ENCODE results near the gene MAP3K9. TPM values are rescaled to one million over a fixed set of nuclear protein-coding genes. Genes with fewer than 3 reads are reported as not detected.

The MAP3K9 gene
- total and polyA plus RNA-seq, 2 of the 8 experiments (the other 6 are each of a cell fraction or from before 2014, with no cell fraction given) = 9.8 to 24.7 TPM

- Histone ChIP-seq H3K23me2 (ENCODE audit: low read depth, low read length) (no peaks in the 10 kb centered on the region), H4K20me1 (replicated peaks in 1 of 2; ENCODE audit: control insufficient read depth in 1 of 2, insufficient read depth in 2 of 2, low read length in 2 of 2) (peaks cover 2 to 3% of the 10 kb centered on the region in 2 experiments), H4K5ac (ENCODE audit: insufficient read length, low read depth, low read length) (no peak overlapping the region), H2AFZ (ENCODE audit: low read length) (no peak overlapping the region), H3K79me1 (ENCODE audit: low read depth, low read length) (no peaks in the 10 kb centered on the region), H2BK20ac (ENCODE audit: low read length) (no peak overlapping the region), H4K91ac (replicated peaks; ENCODE audit: insufficient read length, low read length) (no peak overlapping the region), H3K9me3 (ENCODE audit: insufficient read depth in 2 of 2, low read depth in 1 of 2, low read length in 1 of 2) (no peaks in the 10 kb centered on the region), H3K4ac (replicated peaks; ENCODE audit: insufficient read length, low read depth, low read length) (no peak overlapping the region), H2BK12ac (ENCODE audit: low read depth, low read length) (no peak overlapping the region), H3K18ac (ENCODE audit: extremely low read depth, low read length) (no peak overlapping the region), H2AK5ac (ENCODE audit: low read depth, low read length) (no peak overlapping the region), H3K4me2 (ENCODE audit: insufficient read depth in 1 of 2, low read depth in 2 of 2, low read length in 2 of 2) (no peak overlapping the region), H3K36me3 (ENCODE audit: control insufficient read depth in 2 of 4, insufficient read depth in 4 of 4, low read length in 3 of 4) (peaks cover 8 to 37% (median 33%) of the 10 kb centered on the region in 4 experiments), H2BK120ac (replicated peaks; ENCODE audit: low read depth, low read length) (no peak overlapping the region), H3K79me2 (ENCODE audit: control insufficient read depth in 1 of 2, insufficient read depth in 2 of 2, low read length in 2 of 2) (no peaks in the 10 kb centered on the region), H4K8ac (ENCODE audit: extremely low read depth, insufficient read depth, low read length) (no peak overlapping the region), H3K27me3 (replicated peaks in 1 of 4; ENCODE audit: control insufficient read depth in 3 of 4, extremely low read depth in 1 of 4, insufficient read depth in 3 of 4, low read length in 3 of 4) (no peaks in the 10 kb centered on the region), H3K4me1 (replicated peaks in 1 of 4; ENCODE audit: control insufficient read depth in 3 of 4, insufficient read depth in 4 of 4, low read length in 3 of 4) (no peaks in the 10 kb centered on the region), H2BK5ac (ENCODE audit: low read depth, low read length) (no peak overlapping the region), H3K27ac (ENCODE audit: low read depth, low read length) (no peak overlapping the region), H3K56ac (replicated peaks; ENCODE audit: insufficient read length, low read depth, low read length) (no peak overlapping the region), H2BK15ac (ENCODE audit: low read length) (no peak overlapping the region), H3K14ac (ENCODE audit: insufficient read length) (no peak overlapping the region), H3K9ac (replicated peaks in 1 of 4; ENCODE audit: extremely low read depth in 1 of 4, low read depth in 3 of 4, low read length in 3 of 4) (no peak overlapping the region), H3K4me3 (ENCODE audit: extremely low read depth in 1 of 4, insufficient read depth in 2 of 4, low read depth in 3 of 4, low read length in 4 of 4) (no peak overlapping the region), H3K23ac (ENCODE audit: insufficient read length) (no peak overlapping the region)
- DNase-seq (ENCODE audit: low read depth in 1 of 2, low spot score in 2 of 2) (no peak), FAIRE-seq (no peak)
- CTCF ChIA-PET (ENCODE audit: partially characterized antibody) = no interaction called here
- POLR2A ChIA-PET (ENCODE audit: partially characterized antibody) = interaction anchor here (0.6 kb wide), 1 partner anchor 64 kb away, joined by 3 read pairs; no protein-coding TSS in a partner anchor
- TF ChIP-seq TEAD4 (IDR thresholded peaks at IDR 0.05; ENCODE audit: low read depth, low read length) = no peak
- 89% methylated on average over 3 of the region's 3 CpGs; no CpG with 5 or more reads in 1 of the 2 experiments for WGBS, 2 experiments (ENCODE audit: extremely low coverage in 1 of 2, insufficient coverage in 1 of 2, insufficient read length in 1 of 2, insufficient replicate concordance in 2 of 2, low coverage in 1 of 2, low lambda C conversion rate in 2 of 2, missing lambda C conversion rate in 1 of 2)
These were observed 60.9 kb downstream of the MAP3K9 start for GRCh38 chr14:70748422-70748821.

Data from H1 (cell line).